HG03103 (cell line): Measurements from ENCODE around the gene VAPB.

Experiments used
- ATAC-seq: cut with Tn5 transposase; IDR thresholded peaks from one replicate; pipeline ENCODE4 v1.9.1; 2021; ENCODE audit warnings: low read depth; ENCODE audit not compliant: unreplicated experiment

The VAPB gene

GRCh38 chr20:58500256-58500655, 111.2 kb downstream of the VAPB start:
- ATAC-seq: no peak
